Cerebellar cortex (tissue), 1 donor: ENCODE results near the gene MTMR12.

ENCODE experiments used
- DNase-seq: peaks from one replicate; pipeline ENCODE4 v3.0.0-alpha.2; 2015; ENCODE audit warnings: low spot score

MTMR12 gene, protein sequence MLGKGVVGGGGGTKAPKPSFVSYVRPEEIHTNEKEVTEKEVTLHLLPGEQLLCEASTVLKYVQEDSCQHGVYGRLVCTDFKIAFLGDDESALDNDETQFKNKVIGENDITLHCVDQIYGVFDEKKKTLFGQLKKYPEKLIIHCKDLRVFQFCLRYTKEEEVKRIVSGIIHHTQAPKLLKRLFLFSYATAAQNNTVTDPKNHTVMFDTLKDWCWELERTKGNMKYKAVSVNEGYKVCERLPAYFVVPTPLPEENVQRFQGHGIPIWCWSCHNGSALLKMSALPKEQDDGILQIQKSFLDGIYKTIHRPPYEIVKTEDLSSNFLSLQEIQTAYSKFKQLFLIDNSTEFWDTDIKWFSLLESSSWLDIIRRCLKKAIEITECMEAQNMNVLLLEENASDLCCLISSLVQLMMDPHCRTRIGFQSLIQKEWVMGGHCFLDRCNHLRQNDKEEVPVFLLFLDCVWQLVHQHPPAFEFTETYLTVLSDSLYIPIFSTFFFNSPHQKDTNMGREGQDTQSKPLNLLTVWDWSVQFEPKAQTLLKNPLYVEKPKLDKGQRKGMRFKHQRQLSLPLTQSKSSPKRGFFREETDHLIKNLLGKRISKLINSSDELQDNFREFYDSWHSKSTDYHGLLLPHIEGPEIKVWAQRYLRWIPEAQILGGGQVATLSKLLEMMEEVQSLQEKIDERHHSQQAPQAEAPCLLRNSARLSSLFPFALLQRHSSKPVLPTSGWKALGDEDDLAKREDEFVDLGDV

DNA sequence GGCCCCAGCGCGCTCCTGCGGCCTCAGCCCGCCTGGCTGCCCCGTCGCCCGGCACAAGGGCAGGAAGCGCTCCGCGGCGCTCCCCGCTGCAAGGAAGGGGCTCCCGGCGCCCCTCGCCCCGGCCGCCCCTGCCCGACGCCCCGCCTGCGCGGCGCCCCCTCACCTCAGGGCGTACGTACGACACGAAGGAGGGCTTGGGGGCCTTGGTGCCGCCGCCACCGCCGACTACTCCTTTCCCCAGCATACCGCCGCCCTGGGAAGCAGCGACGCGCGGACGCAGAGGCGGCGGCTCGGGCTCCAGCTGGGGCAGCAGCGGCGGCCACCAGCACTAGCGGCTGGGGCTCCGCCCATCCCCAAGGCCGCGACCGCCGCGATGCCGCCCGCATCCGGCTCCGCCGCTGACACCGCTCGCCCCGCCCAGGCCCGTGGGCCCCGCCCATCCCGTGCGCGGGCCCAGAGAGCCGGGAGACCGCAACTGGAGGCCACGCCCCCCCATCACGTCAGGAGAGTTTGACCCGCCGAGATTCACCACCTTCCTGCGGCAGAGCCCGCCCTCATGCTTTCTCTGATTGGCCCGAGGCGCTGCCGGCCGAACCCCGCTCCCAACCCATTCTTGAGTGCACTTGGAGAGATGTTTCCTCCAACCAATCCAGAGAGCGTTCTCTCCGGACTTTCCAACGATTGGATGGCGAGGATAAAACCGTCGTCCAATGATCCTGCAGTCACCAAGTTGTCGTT lies at the start of gene MTMR12:
MTMR12 (minus strand) TSS at position 345 of the 738 bp plus-strand sequence; CDS start at position 244, 101 bp downstream.
- DNase-seq: peak; percentile 100

DNA sequence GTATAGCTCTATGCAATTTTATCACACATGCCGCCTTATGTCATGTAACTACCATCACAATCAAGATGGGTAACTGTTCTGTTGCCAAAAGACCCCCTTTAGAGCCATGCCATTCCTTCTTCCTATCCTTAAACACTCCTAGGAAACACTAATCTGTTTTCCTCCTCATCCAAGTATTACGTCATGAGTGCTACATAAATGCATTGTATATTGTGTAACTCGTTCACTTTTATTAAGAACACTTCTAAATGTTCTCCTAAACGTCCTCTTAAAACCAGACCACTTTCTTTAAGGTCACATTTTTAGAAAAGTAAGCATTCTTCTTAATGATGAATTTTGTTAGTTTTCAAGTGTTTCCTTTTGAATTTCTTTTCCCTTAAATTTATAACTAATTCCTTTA lies 49.8 kb upstream of the MTMR12 start:
- DNase-seq: no peak

DNA sequence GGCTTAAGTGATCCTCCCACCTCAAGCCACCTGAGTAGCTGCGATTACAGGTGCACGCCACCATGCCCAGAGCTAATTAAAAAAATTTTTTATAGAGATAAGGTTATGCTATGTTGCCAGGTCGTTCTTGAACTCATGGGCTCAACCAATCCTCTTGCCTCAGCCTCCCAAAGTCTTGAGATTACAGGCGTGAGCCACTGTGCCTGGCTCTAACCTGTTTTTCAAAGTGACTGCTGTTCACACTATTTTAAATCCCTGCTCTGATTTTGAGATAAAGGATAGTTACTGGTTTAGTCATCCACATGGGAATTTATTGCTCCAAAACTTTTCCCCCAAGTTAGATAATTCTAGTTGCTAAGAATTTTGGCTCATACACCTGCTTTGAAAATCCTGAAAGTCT lies 48.2 kb upstream of the MTMR12 start:
- DNase-seq: no peak

DNA sequence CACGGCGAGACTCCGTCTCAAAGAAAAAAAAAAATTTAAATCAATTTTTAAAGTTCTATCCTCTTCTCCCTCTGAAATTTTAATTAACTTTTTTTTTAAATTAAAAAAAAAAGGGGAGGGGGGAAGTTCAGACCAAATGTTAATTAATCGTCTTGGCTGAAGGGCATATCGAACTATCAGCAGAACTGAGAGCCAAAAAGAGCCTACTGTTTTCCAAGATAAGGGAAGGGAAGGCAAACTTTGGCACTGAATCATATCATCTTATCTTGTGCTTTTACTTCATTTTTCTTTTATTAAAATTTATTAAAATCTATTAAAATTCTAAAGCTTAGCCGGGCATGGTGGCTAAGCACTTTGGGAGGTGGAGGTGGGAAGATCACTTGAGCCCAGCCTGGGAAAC lies 45.9 kb upstream of the MTMR12 start:
- DNase-seq: no peak

DNA sequence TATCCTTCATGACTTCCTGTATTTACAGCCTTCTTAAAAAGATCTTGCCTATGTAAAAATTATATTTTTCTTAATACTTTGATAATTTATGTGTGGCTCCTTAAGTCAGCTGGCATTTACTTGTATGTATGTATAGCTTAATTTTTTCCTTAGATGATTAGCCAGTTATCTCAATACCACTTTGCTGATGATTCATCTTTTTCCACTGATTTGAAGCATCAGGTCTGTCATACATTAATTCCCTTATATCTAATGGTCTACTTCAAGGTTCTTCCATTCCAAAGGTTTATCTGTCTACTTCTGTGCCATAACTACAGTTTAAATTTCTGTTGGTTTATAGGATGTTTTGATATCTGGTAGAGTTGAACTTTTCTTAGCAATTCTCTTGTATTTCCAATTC lies 44.9 kb upstream of the MTMR12 start:
- DNase-seq: no peak

DNA sequence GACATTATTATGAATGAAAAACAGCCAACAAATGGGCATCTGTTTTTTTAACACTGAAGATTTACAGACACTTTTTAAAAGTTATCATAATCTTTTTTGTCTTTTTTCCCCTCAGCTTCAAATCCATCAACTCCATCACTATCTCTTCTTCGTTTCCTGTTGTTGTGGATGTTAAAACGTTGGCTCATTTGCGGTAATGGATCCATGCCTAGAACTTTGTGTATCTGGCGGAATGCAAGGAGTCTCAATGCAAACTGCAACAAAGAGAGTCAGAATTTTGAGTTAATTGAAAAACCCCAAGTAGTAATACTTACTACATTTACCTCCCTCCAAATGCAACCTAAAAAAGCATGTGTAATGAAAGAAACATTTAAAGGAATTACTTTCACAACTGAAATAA lies 42.9 kb upstream of the MTMR12 start:
- no peak for DNase-seq

DNA sequence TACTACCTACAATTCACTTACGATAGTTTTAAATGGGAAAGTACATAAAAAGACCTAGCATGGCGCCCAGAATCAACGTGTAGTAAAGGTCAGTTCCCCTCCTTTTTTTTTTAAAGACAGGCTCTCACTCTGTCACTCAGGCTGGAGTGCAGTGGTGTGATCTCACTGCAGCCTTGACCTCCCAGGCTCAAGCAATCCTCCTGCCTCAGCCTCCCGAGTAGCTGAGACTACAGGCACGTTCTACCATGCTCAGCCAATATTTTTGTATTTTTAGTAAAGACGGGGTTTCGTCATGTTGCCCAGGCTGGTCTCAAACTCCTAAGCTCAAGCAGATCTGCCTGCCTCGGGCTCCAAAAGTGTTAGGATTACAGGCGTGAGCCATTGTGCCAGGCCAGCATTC lies 40.7 kb upstream of the MTMR12 start:
- DNase-seq: no peak

DNA sequence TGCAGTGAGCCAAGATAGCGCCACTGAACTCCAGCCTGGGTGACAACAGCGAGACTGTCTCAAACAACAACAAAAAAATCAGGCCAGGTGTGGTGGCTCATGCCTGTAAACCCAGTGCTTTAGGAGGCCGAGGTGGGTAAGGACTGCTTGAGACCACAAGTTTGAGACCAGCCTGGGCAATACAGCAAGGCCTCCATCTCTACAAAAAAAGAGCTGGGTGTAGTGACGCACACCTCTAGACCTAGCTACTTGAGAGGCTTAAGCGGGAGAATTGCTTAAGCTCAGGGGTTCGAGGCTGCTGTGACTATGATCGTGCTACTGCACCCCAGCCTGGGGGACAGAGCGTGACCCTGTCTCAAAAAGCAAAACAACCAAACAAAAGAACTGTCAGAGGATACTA lies 39.9 kb upstream of the MTMR12 start:
- DNase-seq: no peak

DNA sequence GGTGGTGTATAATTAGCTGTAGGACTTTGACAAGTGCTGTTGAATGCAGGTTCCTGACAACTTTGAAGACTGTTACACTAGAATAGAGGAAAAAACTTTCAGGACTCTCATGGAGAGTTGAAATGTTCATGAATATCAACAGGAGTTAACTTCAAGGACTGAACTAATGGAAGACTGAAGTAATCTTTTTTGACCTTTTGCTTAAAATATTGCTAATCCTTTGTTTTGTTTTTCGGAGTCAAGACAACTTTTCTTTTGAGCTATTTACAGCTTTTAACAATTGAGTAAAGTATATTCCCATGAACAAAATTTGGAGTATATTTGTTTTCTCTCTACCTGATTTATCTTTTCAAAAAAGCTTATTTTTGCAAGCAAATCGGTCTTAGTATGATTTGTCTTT lies 34.1 kb upstream of the MTMR12 start:
- no peak for DNase-seq

DNA sequence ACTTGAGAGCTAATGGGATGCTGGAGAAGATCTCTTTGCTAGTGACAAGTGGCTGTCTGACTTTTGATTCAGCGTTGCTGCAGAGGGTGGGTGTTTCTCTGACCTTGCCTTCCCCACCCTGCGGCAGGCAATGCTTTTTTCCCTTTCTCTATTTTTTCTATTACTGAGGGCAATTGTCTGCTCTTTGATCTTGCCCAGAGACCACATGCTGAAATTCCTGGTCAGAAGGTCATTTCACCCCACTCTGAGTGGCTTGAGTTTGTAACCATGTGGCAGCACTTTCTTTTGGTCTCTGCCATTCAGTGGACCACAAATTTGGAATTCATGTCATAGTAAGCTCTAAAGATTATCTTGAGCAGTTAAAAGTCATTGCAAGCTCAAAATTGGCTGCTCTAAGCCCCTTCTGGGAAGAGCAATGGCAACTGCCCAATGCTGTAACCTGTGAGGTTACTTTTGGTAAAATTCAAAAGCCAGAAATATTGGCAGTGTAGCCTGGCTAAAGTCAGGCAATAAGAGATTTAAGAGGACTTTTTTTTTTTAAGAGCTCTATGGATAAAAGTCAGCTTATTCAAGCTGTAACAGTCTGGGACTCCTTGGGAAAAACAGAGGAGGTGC lies 30.4 kb upstream of the MTMR12 start:
- DNase-seq: no peak

DNA sequence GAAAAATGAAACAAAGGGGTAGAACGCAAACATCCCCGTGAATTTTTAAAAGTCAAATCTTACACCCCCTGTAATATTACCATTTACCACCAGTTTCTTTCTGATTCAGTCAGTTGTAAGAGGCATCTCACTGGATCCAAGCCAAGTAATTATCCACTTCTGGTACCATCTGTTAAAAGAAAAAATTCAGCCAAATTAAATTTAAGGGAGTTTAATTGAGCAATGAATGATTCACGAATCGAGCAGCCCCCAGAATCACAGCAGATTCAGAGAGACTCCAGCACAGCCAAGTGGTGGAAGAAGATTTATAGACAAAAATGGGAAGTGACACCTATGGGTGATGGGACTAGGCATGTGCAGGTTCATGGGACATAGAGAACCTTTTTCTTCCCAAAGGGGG lies 29.9 kb upstream of the MTMR12 start:
- peak; percentile 50 for DNase-seq

DNA sequence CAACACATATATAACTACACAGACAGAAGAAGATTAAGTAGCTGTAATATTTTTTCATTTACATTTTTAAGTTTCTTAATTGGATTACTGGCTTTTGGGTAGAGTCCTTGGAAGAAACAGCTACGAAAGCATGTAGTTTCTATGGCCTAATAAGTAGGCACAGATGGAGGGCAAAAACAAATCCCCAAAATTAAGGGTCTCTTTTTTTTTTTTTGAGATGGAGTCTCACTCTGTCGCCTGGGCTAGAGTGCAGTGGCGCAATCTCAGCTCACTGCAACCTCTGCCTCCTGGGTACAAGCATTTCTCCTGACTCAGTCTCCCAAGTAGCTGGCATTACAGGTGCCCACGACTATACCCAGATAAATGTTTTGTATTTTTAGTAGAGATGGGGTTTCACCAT lies 27.1 kb upstream of the MTMR12 start:
- no peak for DNase-seq

DNA sequence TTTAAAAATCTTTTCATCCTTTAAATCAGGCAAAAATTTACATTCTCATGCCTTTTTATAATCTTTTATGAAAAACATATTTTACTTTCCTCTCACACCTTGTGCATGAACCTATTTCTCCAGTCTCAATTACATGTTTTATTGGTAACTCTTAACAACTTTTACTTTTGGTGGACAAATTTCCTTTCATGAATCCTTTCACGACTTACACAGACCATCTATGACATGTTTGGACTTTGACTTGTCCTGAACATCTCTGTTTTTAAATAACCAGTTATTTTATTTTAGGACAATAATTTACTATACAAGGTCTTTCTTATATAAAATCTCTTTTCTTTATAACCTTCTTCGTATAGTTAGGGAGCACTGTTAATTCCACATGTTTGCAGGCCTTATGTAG lies 26.5 kb upstream of the MTMR12 start:
- DNase-seq: peak; percentile 22

DNA sequence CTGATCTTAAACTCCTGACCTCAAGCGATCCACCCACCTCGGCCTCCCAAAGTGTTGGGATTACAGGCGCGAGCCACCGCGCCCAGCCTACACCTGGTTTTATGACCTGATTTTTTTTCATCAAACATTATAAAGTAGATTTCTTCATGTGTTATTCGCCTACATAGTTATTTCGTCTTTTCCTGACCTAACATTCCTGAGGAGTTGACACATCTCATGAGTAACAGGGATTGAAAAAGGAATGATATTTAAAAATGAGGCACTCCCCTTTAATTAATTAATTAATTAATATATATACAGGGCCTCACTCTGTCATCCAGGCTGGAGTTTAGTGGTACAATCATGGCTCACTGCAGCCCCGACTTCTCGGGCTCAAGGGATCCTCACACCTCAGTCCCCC lies 20.2 kb upstream of the MTMR12 start:
- no peak for DNase-seq

DNA sequence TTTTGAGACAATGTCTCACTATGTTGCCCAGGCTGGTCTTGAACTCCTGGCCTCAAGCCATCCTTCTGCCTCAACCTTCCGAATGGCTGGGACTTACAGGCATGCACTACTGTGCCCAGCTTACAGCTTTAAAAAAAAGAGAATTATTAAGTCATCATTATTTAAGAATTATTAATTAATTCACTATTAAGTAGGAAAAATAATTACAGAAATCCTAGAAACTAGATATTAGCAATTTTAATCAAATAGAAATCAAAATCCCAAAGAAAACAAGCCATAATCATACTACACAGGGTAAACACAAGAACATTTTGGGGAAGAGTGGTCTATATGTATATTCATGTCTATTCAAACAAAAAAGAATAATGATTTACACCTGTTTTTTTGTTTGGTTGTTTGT lies 19.6 kb upstream of the MTMR12 start:
- no peak for DNase-seq

DNA sequence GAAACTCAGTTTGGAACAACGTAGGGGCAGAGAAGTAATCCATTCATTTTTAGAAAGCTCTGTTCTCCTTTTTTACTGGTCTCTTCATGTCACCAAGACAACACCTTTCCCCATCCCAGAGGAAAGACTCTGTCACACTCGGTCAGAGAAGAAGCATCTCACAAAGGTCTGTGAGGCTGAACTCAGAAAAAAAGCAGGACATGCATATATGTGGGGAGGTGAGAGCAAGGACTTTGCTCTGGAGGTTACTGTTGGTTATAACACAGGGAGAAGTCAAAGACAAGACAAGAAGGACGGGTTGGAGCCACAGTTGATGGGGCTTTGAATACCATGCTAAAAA lies 19.2 kb upstream of the MTMR12 start:
- no peak for DNase-seq

DNA sequence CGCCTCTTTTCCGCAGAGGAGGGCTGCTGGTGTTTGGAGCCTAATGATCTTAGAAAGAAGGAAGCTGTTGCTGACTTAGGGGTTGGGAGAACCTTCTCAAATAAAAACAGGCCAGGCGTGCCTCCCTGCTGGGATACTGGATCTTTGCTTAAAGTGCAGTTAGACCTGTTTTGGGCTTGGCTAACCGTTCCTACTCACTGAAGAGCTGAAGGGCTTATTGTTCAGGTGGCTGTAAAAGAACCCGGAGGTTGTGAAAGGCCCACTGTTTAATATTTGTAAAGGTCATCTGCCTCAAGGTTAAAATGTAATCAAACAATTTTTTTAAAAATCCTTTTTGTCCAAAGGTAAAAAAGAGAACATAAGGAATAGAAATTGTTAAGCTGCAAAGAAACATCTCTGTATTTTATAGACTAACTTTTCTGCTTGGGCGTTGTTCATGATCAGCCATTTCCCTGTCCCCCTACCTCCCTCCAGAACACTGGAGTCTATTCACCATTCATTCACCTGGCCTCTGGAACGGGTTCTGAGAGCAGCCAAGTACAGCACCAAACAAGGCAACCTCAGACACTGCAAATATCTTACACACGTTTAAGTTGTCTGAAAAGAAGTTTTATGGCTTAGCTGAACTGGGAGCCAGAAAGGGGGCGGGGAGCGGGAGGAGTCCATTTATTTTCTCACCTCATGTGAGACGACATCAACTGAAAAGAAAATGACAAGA lies 18.6 kb upstream of the MTMR12 start:
- no peak for DNase-seq

DNA sequence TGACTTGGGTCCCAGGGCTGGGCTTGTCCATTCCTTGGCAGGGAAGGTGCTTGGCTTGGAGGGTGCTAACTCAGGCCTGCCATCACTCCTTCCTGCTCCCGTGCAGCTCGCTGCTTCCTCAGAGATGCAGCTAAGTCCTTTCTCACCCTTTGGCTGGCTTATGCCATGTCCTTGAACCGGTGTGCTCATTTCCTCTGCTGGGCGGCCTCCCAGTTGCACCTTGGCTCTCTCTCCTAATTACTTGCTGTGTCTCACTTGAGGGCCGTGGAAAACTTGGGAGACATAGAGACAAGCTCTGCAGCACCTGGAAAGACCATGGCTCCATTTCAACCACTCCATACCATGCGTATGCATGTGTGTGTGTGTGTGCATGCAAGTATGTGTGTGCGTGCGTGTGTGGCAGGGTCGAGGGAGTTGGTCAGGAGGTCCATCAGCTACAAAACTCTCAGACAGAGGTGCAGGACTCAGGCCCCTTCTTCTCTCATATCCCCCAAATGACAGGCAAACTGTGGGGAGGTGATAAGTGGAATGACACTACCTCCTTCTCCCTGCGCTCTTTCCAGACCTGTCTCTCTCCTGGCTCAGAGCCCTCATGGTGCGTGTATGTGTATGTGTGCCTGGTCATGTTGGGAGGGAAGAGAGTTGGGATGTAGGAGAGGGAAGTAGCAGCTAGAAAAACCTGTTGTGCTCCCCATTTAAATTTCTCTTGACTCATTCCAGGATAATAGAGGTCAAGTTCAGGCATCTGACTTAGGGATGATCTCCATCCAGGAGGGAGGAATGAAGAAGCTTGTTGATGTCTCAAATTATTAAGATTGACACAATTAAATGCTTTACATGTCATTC lies 17.6 kb upstream of the MTMR12 start:
- DNase-seq: no peak

DNA sequence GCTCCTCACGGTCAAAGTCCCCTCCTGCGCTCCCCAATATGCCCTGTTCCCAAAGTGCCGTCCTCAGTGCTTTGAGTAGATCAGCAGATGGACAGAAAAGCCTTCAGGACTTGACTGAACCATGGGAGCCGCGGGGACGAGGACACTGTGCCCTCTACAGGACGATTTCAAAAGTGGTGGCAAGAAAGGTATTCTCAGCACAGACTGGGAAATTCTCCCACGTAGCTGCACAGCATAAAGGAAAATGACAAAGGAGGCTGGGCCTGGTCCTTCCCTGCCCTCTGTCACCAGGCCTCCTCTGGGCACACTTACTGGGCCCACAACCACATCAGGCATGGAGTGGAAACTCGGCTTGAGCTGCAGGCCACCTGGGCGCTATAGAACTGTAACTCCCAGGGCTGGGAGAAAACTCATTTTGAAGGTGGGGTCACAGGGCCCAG lies 16.7 kb upstream of the MTMR12 start:
- peak; percentile 86 for DNase-seq

DNA sequence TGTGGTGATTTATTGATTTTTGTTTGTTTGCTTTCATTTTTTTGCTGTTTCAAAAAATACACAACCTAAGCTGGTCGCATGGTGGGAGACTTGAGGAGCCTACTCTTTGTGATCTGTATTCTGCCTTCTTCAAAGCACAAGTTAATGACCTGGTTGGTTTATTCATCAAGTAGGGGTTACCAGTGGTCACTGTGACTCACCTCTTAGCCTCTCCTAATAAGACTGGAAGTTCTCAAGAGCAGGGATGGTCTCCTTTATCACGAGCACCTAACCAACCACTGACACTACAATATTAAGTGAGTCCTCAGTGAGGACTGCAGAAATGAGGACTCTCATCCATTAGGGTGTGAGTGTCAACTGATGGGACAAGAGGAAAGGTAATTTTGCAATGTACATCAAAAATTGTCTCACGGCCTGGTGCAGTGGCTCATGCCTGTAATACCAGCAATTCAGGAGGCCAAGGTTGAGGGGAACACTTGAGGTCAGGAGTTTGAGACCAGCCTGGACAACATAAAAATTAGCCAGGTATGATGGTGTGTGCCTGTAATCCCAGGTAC lies 13.6 kb upstream of the MTMR12 start:
- no peak for DNase-seq

DNA sequence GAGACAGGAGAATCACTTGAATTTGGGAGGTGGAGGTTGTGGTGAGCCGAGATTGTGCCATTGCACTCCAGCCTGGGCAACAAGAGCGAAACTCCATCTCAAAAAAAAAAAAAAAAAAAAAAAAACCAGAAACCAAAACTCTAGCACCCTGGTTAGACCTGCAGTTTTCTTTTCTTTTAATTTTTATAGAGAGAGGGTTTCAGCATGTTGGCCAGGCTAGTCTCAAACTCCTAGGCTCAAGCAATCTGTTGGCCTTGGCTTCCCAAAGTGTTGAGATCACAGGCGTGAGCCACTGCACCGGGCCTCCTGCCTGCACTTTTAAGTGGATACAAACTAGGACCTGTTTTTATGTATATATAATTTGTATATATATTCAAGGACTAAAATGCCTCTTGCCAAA lies 12.9 kb upstream of the MTMR12 start:
- DNase-seq: no peak
